SH-SY5Y (cell line): ENCODE measurements around the gene OR6X1.

ENCODE experiments used
- GATA2 ChIP-seq: IDR thresholded peaks from 2 replicates; pipeline ENCODE4 v1.6.1; 2011; ENCODE audit warnings: mild to moderate bottlenecking, low read depth, low read length
- GATA3 ChIP-seq: IDR thresholded peaks from 2 replicates; pipeline ENCODE4 v1.6.1; 2011; ENCODE audit warnings: low read depth, mild to moderate bottlenecking, low read length, moderate library complexity

- TF ChIP-seq GATA3 (no peak), GATA2 (no peak)
Measured at GRCh38 chr11:123773959-123774358, 19.6 kb upstream of the OR6X1 start.
